HepG2 (cell line): Measurements from ENCODE around the gene ELOVL2. TPM values are rescaled to one million over a fixed set of nuclear protein-coding genes. Genes with fewer than 3 reads are reported as not detected.

Experiments used
- ATAC-seq: fragments of 200-7000 bp; cut with Tn5 transposase; 3 replicates; pipeline ENCODE4 v1.9.1; 2020; ENCODE audit warnings: mild to moderate bottlenecking, moderate library complexity
- BruUV-seq: library from RNA; stranded (reverse); fragments of 400-500 nt; replicated peaks from 2 replicates; lab custom pipeline; 2021; lab: Mats Ljungman, UMichigan
- CTCF ChIA-PET: fragments of 300-600 bp; formaldehyde crosslinking; extraction: SDS; loops from one replicate; lab custom pipeline; 2021; ENCODE audit warnings: low total read pairs, inconsistent platforms, low intra/inter-chr PET ratio; lab: Yijun Ruan, JAX
- POLR2A ChIA-PET: fragments of 350-600 bp; sonication (Branson Sonifier 250); formaldehyde crosslinking; loops from one replicate; lab custom pipeline; 2020; ENCODE audit warnings: antibody characterized with exemption, inconsistent platforms; lab: Yijun Ruan, JAX
- DNase-seq: peaks from one replicate; pipeline ENCODE4 v3.0.0-alpha.2; 2015; ENCODE audit warnings: low spot score
- FAIRE-seq: peaks from 3 replicates; lab custom pipeline; 2011; peaks lifted over from hg19 to GRCh38; lab: Jason Lieb, UNC
- H2AFZ ChIP-seq: one replicate; pipeline ENCODE4 v1.6.1; 2011; ENCODE audit warnings: low read length, inconsistent platforms
- H3K27ac ChIP-seq: fragments of 300-600 bp; 3 replicates; pipeline ENCODE4 v1.8.0; 2011; ENCODE audit warnings: mixed run types, mild to moderate bottlenecking, mixed read lengths, low read length, inconsistent platforms; ENCODE audit not compliant: insufficient read depth; ENCODE audit errors: extremely low read length
- H3K27me3 ChIP-seq, 2 experiments: fragments of 200-600 bp in 1 of 2; 2 replicates in 1 of 2; 3 replicates in 1 of 2; pipeline versions ENCODE4 v1.6.0 to v1.8.0; 2011; ENCODE audit warnings: low read length in 2 of 2, mild to moderate bottlenecking in 2 of 2, moderate library complexity in 2 of 2, inconsistent platforms in 1 of 2; ENCODE audit not compliant: insufficient read depth in 2 of 2, control insufficient read depth in 1 of 2
- H3K36me3 ChIP-seq, 2 experiments: fragments of 200-600 bp in 1 of 2; replicated peaks in 1 of 2; 2 replicates in 1 of 2; 3 replicates in 1 of 2; pipeline versions ENCODE4 v1.5.1 to v1.8.0; 2011; ENCODE audit warnings: low read length in 2 of 2, inconsistent platforms in 1 of 2; ENCODE audit not compliant: insufficient read depth in 2 of 2, control insufficient read depth in 1 of 2
- H3K4me1 ChIP-seq: 2 replicates; pipeline ENCODE4 v1.5.1; 2012; ENCODE audit warnings: low read length, inconsistent platforms; ENCODE audit not compliant: insufficient read depth
- H3K4me2 ChIP-seq: 2 replicates; pipeline ENCODE4 v1.6.0; 2011; ENCODE audit warnings: low read depth, low read length, inconsistent platforms
- H3K4me3 ChIP-seq, 3 experiments: fragments of 200-600 bp in 1 of 3; sonication (generic), shearing (Covaris generic) in 1 of 3; replicated peaks in 1 of 3; 2 replicates each; pipeline ENCODE4 v1.5.1; 2011 to 2016; ENCODE audit warnings: low read length in 3 of 3, inconsistent platforms in 2 of 3, low read depth in 2 of 3, mild to moderate bottlenecking in 2 of 3, control low read depth in 1 of 3, mixed read lengths in 1 of 3; ENCODE audit not compliant: insufficient read depth in 1 of 3
- H3K79me2 ChIP-seq: one replicate; pipeline ENCODE4 v1.6.1; 2011; ENCODE audit warnings: low read length, inconsistent platforms; ENCODE audit not compliant: insufficient read depth
- H3K9ac ChIP-seq: 2 replicates; pipeline ENCODE4 v1.6.0; 2011; ENCODE audit warnings: mild to moderate bottlenecking, low read depth, low read length, inconsistent platforms; ENCODE audit not compliant: insufficient read depth
- H3K9me3 ChIP-seq: 2 replicates; pipeline ENCODE4 v1.5.1; 2012; ENCODE audit warnings: mild to moderate bottlenecking, low read length
- H4K20me1 ChIP-seq: 2 replicates; pipeline ENCODE4 v1.6.0; 2011; ENCODE audit warnings: inconsistent platforms, mild to moderate bottlenecking, low read length, moderate library complexity; ENCODE audit not compliant: insufficient read depth
- BATF2 ChIP-seq: sonication (generic); formaldehyde crosslinking; IDR thresholded peaks from 2 replicates; pipeline ENCODE4 v1.8.0; 2022; ENCODE audit warnings: mild to moderate bottlenecking, missing genetic modification reagents, moderate library complexity
- JARID2 ChIP-seq: sonication (generic); formaldehyde crosslinking; IDR thresholded peaks from 2 replicates; pipeline ENCODE4 v1.8.1; 2023; ENCODE audit warnings: missing genetic modification reagents, inconsistent platforms; ENCODE audit not compliant: insufficient replicate concordance
- KLF12 ChIP-seq: sonication (generic); formaldehyde crosslinking; IDR thresholded peaks from 2 replicates; pipeline ENCODE4 v1.4.0; 2020; ENCODE audit warnings: missing genetic modification reagents, borderline replicate concordance
- MTF1 ChIP-seq: sonication (generic); formaldehyde crosslinking; IDR thresholded peaks from 2 replicates; pipeline ENCODE4 v1.5.0; 2020; ENCODE audit warnings: missing genetic modification reagents
- NCOA2 ChIP-seq: sonication (generic); formaldehyde crosslinking; IDR thresholded peaks from 2 replicates; pipeline ENCODE4 v1.8.0; 2022; ENCODE audit warnings: inconsistent platforms
- PPARG ChIP-seq: conservative IDR thresholded peaks from 2 replicates; pipeline ENCODE4 v1.6.1; 2016; ENCODE audit warnings: missing biosample characterization, missing genetic modification reagents
- RARG ChIP-seq: sonication (generic); formaldehyde crosslinking; IDR thresholded peaks from 2 replicates; pipeline ENCODE4 v1.4.0; 2020; ENCODE audit warnings: low read depth, mild to moderate bottlenecking, missing genetic modification reagents
- RNF2 ChIP-seq: fragments of 450-650 bp; conservative IDR thresholded peaks from 2 replicates; pipeline ENCODE4 v1.6.1; 2016; ENCODE audit warnings: low read depth
- SMAD3 ChIP-seq: sonication (generic); formaldehyde crosslinking; IDR thresholded peaks from 2 replicates; pipeline ENCODE4 v1.4.0; 2020; ENCODE audit warnings: missing genetic modification reagents
- SRSF4 ChIP-seq: fragments of 200-400 bp; formaldehyde crosslinking; IDR thresholded peaks from one replicate; pipeline ENCODE4 v1.6.1; 2018; ENCODE audit warnings: mild to moderate bottlenecking, low read depth, low read length, moderate library complexity; ENCODE audit not compliant: poor library complexity, severe bottlenecking
- TGIF2 ChIP-seq: IDR thresholded peaks from 2 replicates; pipeline ENCODE4 v1.6.1; 2016; ENCODE audit warnings: control low read depth, missing compliant biosample characterization
- ZNF512 ChIP-seq: sonication (generic); formaldehyde crosslinking; IDR thresholded peaks from 2 replicates; pipeline ENCODE4 v1.4.0; 2020; ENCODE audit warnings: mild to moderate bottlenecking, missing genetic modification reagents
- ZNF557 ChIP-seq: sonication (generic); formaldehyde crosslinking; IDR thresholded peaks from 2 replicates; pipeline ENCODE4 v1.4.0; 2020; ENCODE audit warnings: missing genetic modification reagents
- ZNF563 ChIP-seq: sonication (generic); formaldehyde crosslinking; IDR thresholded peaks from 2 replicates; pipeline ENCODE4 v1.8.0; 2022; ENCODE audit warnings: mild to moderate bottlenecking, moderate library complexity, missing genetic modification reagents
- ZNF598 ChIP-seq: sonication (generic); formaldehyde crosslinking; IDR thresholded peaks from 2 replicates; pipeline ENCODE4 v1.5.1; 2020; ENCODE audit warnings: mild to moderate bottlenecking, missing genetic modification reagents, borderline replicate concordance
- ZNF615 ChIP-seq: sonication (generic); formaldehyde crosslinking; IDR thresholded peaks from 2 replicates; pipeline ENCODE4 v1.5.0; 2020; ENCODE audit warnings: mild to moderate bottlenecking, missing genetic modification reagents, borderline replicate concordance
- ZNF772 ChIP-seq: sonication (generic); formaldehyde crosslinking; IDR thresholded peaks from 2 replicates; pipeline ENCODE4 v1.5.0; 2020; ENCODE audit warnings: mild to moderate bottlenecking, missing genetic modification reagents
- WGBS: methylation state at CpG from one replicate; pipeline ENCODE4 v1.1.6; 2017; ENCODE audit warnings: low lambda C conversion rate; 5-methylcytosine and 5-hydroxymethylcytosine counted together
- in situ Hi-C: cut with HindIII; loops from 2 replicates; pipeline ENCODE4 v1.10.0; 2017; ENCODE audit warnings: low pct_unique_long_range_greater_than_20kb; ENCODE audit not compliant: extremely low pct_ligation_motif_present
- intact Hi-C: fragments of 100-400 bp; cut with micrococcal nuclease; formaldehyde crosslinking; loops from one replicate; pipeline ENCODE4 v1.10.0; 2022; ENCODE audit not compliant: unreplicated experiment
- polyA plus RNA-seq, 8 experiments: library from polyadenylated mRNA; depleted of rRNA in 3 of 8; stranded (reverse) in 7 of 8; unstranded in 1 of 8; fragments of >200 nt; fragmentation: Illumina TruSeq in 4 of 8; extraction: Trizol in 4 of 8; gene quantifications; 2 replicates each; pipeline versions ENCODE4 v1.2.1 to v1.2.3, GENCODE V29; 2011 to 2016; ENCODE audit warnings: low read depth in 4 of 8, missing spikeins in 1 of 8, mixed read lengths in 1 of 8; ENCODE audit not compliant: insufficient read depth in 1 of 8
- total RNA-seq, 5 experiments: library from RNA; depleted of rRNA; stranded (reverse); fragments of >200 nt; fragmentation: Illumina TruSeq; extraction: Trizol; gene quantifications; 2 replicates each; pipeline ENCODE4 v1.2.3, GENCODE V29; 2016; ENCODE audit warnings: low read depth in 1 of 5
- TF ChIP-seq, protein P1 (sequence below): sonication (generic); formaldehyde crosslinking; IDR thresholded peaks from 2 replicates; pipeline ENCODE4 v1.5.1; 2020; ENCODE audit warnings: missing genetic modification reagents, mild to moderate bottlenecking, borderline replicate concordance

ELOVL2 gene
- total and polyA plus RNA-seq, 2 of the 13 experiments (the other 11 are each of a cell fraction or from before 2014, with no cell fraction given): 43.6 to 65.4 TPM

DNA sequence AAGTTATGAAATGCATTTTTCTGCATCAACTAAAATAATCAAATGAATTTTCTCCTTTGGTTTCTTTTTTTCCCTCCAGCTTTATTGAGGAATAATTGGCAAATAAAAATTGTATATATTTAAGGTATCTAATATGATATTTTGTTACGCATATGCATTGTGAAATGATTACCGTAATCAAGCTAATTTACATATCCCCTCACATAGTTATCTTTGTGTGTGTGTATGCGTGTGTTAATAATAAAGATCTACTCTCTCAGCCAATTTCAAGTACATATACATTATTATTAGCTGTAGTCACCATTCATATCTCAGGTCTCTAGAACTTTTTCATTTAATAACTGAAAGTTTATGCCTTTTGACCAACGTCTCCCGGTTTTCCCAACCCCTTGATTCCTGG lies 96.1 kb downstream of the ELOVL2 start:
- TF ChIP-seq ZNF615 (CRISPR knock-in tag): no peak
- TF ChIP-seq, protein P1, sequence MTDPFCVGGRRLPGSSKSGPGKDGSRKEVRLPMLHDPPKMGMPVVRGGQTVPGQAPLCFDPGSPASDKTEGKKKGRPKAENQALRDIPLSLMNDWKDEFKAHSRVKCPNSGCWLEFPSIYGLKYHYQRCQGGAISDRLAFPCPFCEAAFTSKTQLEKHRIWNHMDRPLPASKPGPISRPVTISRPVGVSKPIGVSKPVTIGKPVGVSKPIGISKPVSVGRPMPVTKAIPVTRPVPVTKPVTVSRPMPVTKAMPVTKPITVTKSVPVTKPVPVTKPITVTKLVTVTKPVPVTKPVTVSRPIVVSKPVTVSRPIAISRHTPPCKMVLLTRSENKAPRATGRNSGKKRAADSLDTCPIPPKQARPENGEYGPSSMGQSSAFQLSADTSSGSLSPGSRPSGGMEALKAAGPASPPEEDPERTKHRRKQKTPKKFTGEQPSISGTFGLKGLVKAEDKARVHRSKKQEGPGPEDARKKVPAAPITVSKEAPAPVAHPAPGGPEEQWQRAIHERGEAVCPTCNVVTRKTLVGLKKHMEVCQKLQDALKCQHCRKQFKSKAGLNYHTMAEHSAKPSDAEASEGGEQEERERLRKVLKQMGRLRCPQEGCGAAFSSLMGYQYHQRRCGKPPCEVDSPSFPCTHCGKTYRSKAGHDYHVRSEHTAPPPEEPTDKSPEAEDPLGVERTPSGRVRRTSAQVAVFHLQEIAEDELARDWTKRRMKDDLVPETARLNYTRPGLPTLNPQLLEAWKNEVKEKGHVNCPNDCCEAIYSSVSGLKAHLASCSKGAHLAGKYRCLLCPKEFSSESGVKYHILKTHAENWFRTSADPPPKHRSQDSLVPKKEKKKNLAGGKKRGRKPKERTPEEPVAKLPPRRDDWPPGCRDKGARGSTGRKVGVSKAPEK: no peak
- TF ChIP-seq MTF1: no peak
- no peak for TF ChIP-seq SMAD3 (CRISPR knock-in tag)
- TF ChIP-seq JARID2 (CRISPR knock-in tag): no peak
- no peak for TF ChIP-seq ZNF772 (CRISPR knock-in tag)
- TF ChIP-seq RNF2: no peak
- no peak for TF ChIP-seq ZNF557
- no peak for TF ChIP-seq SRSF4
- TF ChIP-seq NCOA2 (CRISPR knock-in tag): no peak
- no peak for TF ChIP-seq ZNF598
- TF ChIP-seq PPARG (CRISPR knock-in tag): no peak
- TF ChIP-seq RARG (CRISPR knock-in tag): no peak
- no peak for TF ChIP-seq BATF2 (CRISPR knock-in tag)
- TF ChIP-seq KLF12: no peak
- no peak for TF ChIP-seq TGIF2 (CRISPR knock-in tag)
- TF ChIP-seq ZNF563 (CRISPR knock-in tag): no peak
- no peak for TF ChIP-seq ZNF512
- TF ChIP-seq, all 625 proteins: peak for 0
- H3K4me1 ChIP-seq: peaks cover 38% of the 10 kb centered on the region
- H2AFZ ChIP-seq: no peak overlapping the region
- H3K9ac ChIP-seq: no peak overlapping the region
- ATAC-seq (no peak), DNase-seq (no peak), FAIRE-seq (no peak)
- no peak overlapping the region for H3K4me3 ChIP-seq
- no peak overlapping the region for H3K4me2 ChIP-seq
- intact Hi-C loops (no loop called here), in situ Hi-C loops (no loop called here)
- H3K79me2 ChIP-seq: no peaks in the 10 kb centered on the region
- no peaks in the 10 kb centered on the region for H3K27me3 ChIP-seq
- BruUV-seq: no TSS peak
- no peak overlapping the region for H3K27ac ChIP-seq
- H3K9me3 ChIP-seq: no peaks in the 10 kb centered on the region
- H3K36me3 ChIP-seq: no peaks in the 10 kb centered on the region
- ChIA-PET CTCF (no interaction called here), POLR2A (no interaction called here)
- no peaks in the 10 kb centered on the region for H4K20me1 ChIP-seq
- WGBS: 86% methylated on average over 5 of the region's 5 CpGs
